HPDE6-E6E7 (cell line): Measurements from ENCODE around the gene OPTC.
"Not testable (repeated sequence)": the region's sequence is repeated elsewhere in the genome, so short reads cannot be mapped to it uniquely, and the experiment has no call there.

ENCODE experiments used
- DNase-seq: peaks from one replicate; pipeline ENCODE4 v3.0.0; 2011; ENCODE audit warnings: missing footprints; ENCODE audit errors: extremely low spot score

OPTC gene

DNA sequence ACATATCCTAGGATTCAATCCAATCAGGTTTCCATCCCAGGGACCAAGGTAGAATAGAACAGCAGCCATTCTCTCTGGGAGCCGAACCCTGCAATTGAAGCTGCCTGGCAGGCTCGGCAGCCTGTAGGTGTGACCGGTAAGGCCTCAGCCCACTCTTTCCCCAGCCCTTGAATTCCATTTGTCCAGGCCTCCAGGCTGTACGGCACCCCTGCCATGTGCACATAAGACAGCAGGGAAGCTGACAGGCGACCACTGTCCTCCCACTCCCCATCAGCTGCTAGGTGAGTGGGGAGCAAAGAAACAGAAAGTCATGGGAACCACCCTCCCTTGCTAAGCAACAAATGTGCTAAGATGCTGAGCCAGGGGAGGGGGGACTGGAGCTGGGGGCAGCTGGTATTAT is 23.0 kb downstream of the OPTC start:
- no peak for DNase-seq

DNA sequence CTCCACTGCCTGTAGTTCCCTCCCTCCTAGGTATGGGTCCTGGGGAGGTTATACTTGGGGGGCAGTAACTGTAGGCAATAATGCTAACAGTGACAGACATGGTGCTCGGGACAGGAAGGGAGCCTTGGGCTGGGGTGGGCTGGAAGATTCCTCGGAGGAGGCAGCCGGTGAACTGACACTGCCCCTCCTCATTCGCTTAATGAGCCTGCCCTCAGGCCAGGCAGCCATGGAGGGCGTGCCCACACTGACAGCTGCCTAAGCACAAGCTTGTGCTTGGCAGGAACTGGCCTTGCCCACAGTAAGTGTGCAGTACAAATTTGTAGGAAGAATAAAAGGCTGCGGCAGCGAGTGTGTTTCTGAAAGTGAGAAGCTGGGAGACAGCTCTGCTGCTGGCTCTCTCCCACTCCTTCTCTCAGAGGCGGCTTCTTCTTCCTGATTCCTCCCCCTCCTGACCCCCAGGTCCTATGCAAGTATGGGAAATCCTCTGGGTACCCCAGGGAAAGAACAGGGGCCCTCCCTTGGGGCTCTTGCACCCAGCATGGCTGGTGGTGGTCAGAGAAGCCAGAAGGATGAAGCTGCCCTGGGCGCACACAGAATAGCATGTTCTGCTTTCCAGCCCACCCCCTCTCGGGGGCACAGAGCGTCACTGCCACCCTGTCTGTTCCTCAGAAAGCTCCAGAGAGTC is 23.6 kb downstream of the OPTC start:
- DNase-seq: no peak

DNA sequence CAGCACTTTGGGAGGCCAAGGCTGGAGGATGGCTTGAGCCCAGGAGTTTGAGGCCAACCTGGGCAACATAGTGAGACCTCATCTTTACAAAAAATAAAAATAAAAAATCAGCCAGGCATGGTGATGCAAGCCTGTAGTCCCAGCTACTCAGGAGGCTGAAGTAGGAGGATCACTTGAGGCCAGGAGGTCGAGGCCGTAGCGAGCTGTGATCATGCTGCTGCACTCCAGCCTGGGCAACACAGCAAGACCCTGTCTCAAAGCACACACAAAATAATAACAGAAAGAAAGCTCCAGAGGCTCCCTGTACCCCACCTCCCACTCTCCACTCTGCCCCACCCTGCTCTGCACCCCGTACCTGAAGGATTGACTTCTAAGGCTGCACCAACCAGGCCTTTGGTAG is 24.2 kb downstream of the OPTC start:
- DNase-seq: not testable (repeated sequence)

DNA sequence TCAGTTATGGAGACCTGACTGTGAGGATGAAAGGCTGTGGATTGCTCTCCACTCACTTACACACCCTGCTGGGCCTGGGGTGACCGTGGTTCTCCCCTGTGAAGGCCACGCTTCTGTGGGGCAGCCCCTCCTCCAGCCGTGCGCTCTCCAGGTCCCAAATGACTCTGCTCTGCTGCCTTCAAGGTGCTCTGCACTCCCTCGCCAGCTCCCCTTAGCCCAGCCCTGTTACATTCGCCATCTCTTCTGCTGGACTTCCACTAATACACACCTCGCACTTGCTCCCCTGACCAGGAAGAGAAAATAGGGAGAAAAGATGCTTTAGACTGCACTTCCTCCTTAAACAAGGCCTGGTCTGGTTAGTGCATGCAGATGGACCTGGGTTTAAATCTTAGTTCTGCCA is 24.6 kb downstream of the OPTC start:
- DNase-seq: no peak

DNA sequence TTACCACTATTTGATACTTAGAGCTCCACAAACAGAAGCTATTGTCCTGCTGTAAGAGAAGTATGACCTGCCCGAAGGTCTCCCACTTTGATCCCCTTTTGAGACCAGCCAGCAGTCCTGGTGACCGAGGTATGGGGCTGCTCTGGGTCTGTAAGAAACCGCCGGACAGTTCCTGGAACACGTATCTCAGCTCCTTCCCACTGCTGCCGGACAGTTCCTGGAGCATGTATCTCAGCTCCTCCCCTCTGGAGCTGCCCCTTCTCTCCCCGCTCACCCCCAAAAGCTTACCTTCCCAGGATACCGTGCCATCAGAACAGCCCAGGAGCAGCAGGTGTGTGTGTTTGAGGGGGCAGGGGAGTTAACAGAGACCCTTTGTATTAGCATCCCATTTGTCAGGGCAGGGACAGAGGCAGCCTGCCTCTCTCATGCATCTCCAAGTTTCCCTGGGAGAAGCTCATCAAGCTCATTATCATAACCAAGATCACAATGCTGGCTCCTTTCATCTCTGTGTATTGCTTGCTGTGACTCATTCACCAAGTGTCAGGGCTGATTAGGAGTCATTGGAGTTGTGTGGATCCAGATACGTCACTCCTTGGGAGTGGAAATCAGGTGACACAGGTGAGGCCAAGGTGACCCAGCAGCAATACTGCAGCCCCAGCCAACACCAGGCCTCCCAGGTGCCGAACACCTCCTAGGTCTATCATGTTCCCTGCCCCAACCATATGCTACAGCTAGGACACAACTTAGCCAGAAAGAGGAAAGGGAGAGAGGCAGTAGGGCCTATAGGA is 25.3 kb downstream of the OPTC start:
- peak; percentile 57 for DNase-seq

DNA sequence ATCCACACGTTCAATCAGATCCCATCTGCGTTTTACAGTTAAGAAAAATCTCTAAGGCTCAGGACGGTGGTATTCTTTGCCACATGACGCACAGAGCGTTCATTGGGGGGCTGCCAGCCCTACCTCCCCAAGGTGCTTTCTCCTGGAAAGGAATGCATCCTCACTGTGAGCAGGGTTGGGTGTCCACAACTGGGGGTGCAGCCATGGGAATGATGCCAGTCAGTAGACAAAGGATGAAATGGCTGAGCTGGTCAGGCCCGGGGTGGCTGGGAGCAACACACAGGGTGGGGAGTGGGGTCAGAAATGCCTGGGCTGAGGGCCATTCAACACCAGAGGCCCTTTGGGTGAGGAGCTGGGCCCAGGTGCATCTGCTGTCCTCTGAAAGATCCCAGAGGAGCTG is 25.9 kb downstream of the OPTC start:
- DNase-seq: no peak

DNA sequence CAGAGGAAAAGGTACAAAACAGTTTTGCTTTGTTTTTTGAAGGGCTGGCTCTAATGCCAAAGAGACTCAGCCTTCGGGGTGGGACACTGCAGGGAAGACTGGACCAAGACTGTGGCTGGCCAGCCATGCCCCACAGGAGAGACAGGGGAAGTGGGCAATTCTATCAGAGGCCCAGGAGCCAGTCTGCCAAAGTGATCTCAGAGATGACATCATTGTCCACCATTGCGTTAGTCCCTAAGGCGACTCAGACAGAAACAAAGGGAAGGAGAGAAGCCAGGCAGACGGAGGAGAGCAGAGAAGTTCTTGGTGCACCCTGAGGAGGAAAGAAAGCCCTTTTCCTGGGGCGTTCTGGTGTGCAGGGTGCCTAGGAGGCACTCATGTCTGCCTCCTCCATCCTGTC is 26.4 kb downstream of the OPTC start:
- no peak for DNase-seq

DNA sequence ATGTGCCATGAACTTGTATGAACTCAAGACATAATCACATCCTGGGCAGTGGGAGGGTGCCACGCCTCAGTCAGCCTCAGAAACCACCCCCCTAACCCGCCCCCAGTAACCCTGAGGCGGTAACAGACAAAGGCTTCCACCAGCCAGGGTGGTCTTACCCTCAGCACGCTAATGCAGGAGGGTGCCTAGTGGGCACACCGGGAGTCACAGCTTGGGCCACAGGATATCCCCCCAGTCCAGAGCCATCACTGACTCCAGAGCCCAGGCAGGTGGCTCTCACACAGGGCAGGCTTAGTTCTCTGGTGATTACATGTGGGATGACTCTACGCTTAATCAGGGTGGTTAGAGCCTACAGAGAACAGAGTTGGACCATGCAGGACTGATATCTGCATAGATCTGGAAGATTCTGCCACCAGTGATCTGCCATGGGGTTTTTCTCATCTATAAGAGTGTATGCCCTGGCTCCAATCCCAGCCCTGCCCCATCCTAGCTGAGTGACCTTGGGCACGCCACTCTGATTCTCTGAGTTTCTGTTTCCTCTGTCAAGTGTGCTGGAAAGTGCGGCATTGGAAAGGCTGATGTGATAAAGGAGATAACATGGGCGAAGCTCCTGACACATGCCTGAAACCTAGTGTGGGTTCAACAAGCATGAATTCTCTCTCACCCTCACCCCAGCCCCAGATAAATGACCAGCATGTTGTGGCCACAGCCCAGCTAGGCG is 27.3 kb downstream of the OPTC start:
- no peak for DNase-seq

DNA sequence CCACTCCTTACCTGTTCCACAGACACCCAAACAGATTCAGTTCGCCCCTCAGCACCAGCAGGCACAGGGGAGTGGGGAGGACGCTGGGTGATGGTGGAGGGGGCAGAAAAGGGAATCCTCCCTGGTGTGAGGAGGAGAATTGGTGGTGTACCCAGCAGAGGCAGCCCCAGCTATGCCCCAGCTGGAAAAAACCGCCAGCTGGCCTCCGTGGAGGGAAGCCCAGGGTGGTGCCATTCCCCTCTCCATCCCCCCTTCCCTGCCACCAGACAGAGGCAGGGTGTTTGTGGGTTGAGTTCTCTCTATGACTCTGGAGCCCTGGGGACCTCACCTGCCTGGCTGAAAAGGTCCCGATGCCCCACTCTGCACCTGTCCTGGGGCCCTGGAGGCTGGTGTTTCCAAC is 27.9 kb downstream of the OPTC start:
- DNase-seq: no peak

DNA sequence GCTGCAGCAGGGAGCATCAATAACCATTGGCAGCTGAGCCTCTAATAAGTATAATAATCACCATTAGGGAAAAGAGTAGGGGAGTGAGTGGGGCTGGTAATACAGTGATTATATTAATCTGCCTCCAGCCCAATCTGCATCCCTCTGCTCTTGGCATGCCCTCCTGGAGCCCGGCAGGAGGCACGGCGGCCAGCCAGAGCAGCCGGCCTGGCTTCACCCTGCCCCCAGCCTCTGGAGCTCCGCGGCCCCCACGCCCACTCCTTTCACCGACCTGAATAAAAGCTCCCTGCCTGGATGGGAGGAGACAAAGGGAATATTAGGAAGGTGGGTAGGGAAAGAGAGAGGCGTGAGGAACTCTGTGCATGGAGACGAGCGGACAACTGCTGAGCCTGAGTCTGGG is 28.3 kb downstream of the OPTC start:
- DNase-seq: no peak

DNA sequence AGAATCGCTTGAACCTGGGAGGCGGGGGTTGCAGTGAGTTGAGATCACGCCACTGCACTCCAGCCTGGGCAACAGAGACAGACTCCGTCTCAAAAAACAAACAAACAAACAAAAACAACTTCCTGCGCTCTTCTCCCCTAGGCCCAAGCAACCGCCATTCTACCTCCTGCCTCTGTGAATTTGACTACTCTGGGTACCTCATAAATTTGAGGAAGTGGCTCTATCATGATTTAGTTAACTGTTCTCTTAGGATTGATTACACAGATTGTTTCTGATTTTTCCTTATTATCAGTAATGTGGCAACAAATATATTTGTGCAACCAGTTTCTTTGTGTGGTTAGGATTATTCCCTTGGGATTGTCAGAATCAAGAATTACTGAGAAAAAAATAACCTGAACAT is 29.7 kb downstream of the OPTC start:
- DNase-seq: no peak

DNA sequence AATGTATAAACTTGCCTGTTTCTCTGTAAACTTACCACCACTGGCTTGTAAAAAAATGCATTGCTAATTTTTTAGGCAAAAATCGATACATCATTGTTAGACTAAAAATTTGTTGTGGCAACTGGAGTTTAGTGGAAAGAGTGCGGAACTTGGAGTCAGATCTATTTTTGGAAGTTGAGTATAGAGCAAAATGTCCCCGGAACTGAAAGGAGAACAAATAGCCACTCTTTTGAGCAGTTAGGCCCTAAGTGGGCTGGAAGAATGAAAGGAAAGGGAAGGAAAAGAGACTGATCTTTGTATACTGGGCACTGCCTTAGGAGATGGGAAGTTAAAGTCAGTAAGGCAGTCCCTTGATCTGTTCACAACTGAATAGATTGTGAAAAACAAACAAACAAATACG is 30.2 kb downstream of the OPTC start:
- no peak for DNase-seq

DNA sequence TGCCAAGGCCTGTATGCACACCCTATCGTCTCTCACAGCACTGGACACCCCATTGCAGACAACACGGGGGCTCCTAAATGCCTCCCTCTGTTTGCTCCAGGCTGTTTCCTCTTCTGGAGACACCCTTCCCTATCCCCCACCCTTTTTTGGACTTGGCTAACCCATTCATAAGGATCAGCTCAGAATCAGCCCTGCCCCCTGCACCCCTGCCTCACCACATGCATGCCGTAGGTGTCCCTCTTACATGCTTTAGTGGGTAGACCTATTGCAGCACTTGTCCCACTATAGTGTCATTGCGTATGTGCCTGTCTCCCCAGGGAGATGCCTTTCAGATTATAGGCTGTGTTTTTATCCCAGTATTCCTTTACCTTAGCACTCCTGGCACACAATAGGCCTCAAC is 30.9 kb downstream of the OPTC start:
- no peak for DNase-seq

DNA sequence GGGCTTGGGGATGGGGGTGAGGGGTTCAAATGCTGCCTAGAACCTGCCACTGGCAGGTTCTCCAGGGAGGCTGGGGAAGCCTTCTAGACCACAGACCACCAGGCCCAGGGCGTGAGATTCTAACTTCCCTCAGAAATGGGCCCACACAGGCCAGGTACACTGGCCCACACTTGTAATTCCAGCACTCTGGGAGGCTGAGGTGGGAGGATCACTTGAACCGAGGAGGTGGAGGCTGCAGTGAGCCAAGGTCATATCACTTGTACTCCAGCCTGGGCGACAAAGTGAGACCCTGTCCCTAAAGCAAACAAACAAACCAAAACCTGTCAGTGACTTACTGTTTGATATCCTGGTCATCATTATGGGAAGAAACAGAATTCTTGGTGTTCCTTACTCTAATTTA is 31.7 kb downstream of the OPTC start:
- DNase-seq: no peak

DNA sequence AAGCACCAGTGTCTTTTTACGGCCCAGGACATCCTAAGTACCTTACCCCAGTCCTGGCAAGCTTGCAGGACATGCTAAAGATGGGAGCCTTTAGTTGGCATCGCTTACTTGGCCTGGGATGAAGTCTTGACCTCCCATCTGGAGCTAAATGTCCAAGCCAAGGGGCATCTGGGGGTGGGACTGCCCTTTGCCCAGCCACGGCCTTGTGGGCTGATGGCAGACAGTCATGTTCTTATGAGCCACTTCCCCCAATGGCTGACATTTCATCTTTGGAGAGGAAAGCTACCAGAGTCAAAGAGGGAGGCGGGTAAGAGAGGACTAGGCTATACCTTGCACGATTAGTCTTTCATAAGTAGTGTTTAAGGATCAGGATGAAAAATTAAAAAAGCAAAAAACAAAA is 32.2 kb downstream of the OPTC start:
- DNase-seq: no peak

DNA sequence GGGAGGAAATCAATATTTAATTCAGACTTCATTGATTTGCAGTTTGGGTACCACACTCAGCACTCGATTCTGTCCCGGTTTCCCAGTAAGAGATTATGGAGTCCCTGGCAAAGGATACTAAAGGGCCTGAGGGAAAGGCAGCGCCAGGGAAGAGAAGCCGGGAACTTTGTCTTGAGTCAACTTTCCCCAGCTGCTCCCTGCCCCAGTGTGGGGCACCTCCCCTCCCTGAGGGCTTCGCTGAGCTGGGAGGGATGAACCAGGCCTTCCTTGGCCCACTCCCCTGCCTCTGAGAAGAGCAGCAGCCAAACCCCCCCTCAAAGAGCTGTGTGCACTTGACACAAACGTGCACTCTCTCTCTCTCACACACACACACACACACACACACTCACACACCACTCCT is 32.6 kb downstream of the OPTC start:
- DNase-seq: no peak

DNA sequence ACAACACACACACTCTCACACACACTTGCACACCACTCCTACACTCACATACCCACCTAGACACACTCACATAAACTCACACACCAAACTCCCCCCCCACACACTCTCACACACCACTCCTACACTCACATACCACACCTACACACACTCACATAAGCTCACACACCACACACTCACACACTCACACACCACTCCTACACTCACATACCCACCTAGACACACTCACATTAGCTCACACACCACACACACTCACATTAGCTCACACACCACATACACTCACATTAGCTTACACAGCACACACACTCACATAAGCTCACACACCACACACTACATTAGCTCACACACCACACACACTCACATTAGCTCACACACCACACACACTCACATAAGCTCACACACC is 33.1 kb downstream of the OPTC start:
- DNase-seq: no peak

DNA sequence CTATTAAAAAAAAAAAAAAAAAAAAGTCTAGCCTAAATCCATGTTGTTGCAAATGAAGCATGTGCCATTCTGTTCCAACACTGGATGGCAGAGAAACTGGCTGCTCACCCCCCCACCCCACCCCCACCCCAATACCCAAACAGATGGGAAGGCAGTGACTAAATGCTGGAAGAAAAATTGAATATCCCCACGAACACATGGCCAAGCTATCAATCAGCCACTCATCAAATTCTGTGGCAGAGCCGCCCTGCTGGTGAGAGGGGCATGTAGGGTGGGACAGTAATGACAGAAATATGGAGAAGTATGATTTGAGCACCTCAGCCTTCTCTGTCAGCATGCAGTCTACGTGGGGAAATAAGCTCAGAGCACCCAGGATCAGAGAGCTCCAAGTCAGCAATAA is 34.1 kb downstream of the OPTC start:
- DNase-seq: no peak

DNA sequence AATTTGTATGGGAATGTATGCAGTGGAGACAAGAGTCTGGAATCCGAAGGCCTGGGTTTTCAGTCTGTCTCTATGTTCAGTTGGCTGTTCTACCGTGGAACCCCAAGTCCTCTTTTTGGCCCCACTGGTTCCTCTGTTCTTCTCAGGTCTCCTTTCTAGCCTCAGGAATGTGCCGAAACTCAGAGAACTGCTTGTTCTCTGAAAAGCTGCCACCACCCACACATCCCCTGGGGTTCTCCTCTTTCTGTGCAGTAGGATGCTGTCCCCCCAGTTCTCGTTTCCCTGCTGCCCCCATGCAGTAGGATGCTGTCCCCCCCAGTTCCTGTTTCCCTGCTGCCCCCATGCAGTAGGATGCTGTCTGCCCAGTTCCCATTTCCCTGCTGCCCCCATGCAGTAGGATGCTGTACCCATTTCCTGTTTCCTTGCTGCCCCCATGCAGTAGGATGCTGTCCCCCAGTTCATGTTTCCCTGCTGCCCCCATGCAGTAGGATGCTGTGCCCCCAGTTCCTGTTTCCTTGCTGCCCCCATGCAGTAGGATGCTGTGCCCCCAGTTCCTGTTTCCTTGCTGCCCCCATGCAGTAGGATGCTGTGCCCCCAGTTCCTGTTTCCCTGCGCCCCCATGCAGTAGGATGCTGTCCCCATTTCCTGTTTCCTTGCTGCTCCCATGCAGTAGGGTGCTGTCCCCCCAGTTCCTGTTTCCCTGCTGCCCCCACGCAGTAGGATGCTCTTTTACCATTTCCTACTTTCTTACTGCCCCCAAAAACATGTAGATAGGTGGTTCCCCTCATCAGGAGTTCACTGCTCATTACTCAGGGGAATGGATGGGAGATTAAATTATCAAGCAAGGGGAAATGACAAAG is 35.3 kb downstream of the OPTC start:
- no peak for DNase-seq

DNA sequence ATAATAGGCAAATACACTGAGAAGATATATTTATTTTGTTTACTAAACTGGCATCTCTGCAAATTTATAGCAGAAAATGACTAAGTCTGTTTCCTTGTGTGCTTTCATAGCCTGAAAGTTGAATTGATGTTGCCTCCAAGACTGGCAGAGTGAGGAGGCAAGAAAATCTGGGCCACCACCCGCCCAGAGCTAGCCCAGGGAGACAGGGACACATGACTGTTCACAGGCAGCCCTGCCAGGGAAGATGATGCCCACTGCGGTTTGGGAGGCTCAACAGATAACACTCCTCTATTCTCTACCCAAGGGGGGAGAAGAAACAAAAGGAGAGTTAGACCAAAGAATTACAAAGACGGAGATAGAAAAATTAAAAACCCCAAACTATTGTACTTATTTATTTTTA is 37.1 kb downstream of the OPTC start:
- no peak for DNase-seq

DNA sequence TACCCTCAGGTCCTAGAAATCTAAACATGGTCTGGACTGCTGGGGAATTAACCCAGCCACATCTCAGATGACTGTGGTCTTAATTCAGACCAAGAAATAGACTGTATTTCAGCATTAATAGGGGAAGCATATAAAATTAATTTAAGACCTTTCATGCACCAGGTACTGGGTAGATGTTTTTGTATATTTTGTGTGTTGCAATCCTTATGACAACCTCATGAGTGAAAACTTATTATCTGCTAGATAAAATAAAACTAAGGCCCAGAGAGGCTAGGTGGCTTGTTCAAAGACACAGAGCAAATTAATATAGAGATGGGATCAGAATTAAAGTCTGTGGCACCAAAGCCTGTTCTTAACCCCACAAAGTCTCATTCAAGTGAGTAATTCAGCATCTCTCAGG is 40.1 kb downstream of the OPTC start:
- DNase-seq: no peak

DNA sequence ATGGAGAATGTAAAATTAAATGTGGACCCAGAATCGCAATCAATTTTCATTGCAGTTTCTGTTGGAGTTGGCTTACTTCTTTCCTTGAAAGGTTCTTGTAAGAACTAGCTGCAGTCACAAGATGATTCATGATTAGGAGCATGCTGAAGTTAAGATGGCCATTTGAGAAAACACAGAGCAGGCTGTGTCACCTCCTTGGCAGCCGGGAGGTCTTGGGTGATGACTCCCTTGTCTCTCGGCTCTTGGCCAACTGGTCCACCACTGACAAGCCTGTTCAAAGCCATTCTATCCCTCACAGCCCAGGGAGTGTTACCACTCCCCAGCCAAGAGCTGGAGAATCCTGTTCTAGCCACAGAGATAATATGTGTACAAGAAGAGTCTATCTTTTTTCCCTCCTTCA is 40.6 kb downstream of the OPTC start:
- DNase-seq: peak; percentile 83
